AG08396 (cell line): ENCODE data around the gene ZNF534.
"Not testable (repeated sequence)": the region's sequence is repeated elsewhere in the genome, so short reads cannot be mapped to it uniquely, and the experiment has no call there.

Experiments
- DNase-seq: peaks from one replicate; pipeline ENCODE4 v3.0.0; 2012; ENCODE audit warnings: low spot score, mixed read lengths

The ZNF534 gene

DNA sequence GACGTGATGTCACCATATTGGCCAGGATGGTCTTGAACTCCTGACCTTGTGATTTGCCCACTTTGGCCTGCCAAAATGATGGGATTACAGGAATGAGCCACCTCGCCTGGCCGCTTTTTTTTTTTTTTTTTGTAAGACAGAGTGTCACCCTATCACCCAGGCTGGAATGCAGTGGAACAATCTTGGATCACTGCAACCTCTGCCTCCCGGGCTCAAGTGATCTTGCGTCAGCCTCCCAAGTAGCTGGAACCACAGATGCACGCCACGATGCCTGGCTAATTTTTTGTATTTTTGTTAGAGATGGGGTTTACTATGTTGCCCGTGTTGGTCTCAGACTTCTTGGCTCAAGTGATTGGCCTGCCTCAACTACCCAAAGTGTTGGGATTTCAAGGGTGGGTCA lies 69.6 kb downstream of the ZNF534 start:
- no peak for DNase-seq

DNA sequence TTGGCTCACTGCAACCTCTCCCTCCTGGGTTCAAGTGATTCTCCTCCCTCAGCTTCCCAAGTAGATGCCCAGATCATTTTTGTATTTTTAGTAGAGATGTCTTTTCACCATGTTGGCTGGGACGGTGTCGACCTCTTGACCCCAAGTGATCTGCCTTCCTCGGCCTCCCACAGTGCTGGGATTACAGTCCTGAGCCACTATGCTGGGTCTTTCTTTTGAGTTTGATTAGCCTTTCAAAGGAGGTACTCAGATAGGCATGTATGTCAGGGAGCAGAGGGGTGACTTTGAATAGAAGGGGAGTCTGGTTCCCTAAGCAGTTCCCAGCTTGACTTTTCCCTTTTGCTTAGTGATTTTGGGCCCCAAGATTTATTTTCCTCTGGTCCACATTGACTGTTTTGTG lies 71.5 kb downstream of the ZNF534 start:
- DNase-seq, result not testable (repeated sequence)

DNA sequence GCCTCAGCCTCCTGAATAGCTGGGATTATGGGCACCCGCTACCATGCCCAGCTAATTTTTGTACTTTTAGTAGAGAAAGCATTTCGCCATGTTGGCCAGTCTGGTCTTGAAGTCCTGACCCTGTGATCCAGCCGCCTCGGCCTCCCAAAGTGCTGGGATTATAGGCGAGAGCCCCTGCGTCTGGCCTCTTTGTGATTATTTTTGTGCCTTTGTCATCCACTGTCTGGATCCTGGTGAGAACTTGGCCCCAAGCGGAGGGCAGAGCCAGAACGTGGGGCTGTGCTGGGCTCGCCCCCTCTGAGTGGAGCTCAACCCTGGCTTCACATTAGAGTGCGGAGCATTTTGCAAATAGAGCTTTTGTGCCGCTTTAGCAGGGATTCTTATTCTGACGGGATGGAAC lies 72.0 kb downstream of the ZNF534 start:
- not testable (repeated sequence) for DNase-seq
